Activated CD8-positive, alpha-beta T cell treated with anti-CD3 and anti-CD28 coated beads, Interleukin-2, amount 10 ng/mL, durations not matched to agents 7 days and 5 days (primary cell): ENCODE data around the gene NFYA. TPM values are rescaled to one million over a fixed set of nuclear protein-coding genes. Genes with fewer than 3 reads are reported as not detected.

ENCODE experiments used
- ATAC-seq: fragments of 150-1000 bp; cut with Tn5 transposase; one replicate; pipeline ENCODE4 v1.10.0; 2021; ENCODE audit warnings: moderate library complexity
- CTCF ChIA-PET: fragments of 350-600 bp; sonication (Branson Sonifier 250); formaldehyde crosslinking; loops from one replicate; lab custom pipeline; 2021; ENCODE audit warnings: antibody characterized with exemption; lab: Charles Lee
- POLR2A ChIA-PET: fragments of 350-600 bp; sonication (Branson Sonifier 250); formaldehyde crosslinking; loops from one replicate; lab custom pipeline; 2021; ENCODE audit warnings: antibody characterized with exemption; lab: Charles Lee
- DNase-seq: peaks from one replicate; pipeline ENCODE4 v3.0.0-alpha.2; 2020
- H3K27ac Mint-ChIP-seq: one replicate; pipeline ENCODE4 v1.8.0; 2021; ENCODE audit warnings: mild to moderate bottlenecking, mixed read lengths
- H3K27me3 Mint-ChIP-seq: one replicate; pipeline ENCODE4 v1.8.0; 2021; ENCODE audit warnings: low read depth, mixed read lengths
- H3K36me3 Mint-ChIP-seq: one replicate; pipeline ENCODE4 v1.8.0; 2021; ENCODE audit warnings: low read depth, mixed read lengths
- H3K4me1 Mint-ChIP-seq: one replicate; pipeline ENCODE4 v1.8.0; 2021; ENCODE audit warnings: low read depth, mixed read lengths
- H3K4me3 Mint-ChIP-seq: one replicate; pipeline ENCODE4 v1.8.0; 2021; ENCODE audit warnings: mild to moderate bottlenecking, mixed read lengths
- H3K9me3 Mint-ChIP-seq: one replicate; pipeline ENCODE4 v1.8.0; 2022; ENCODE audit warnings: mixed read lengths; ENCODE audit not compliant: insufficient read depth
- total RNA-seq, 2 experiments: library from RNA; stranded (reverse); gene quantifications; one replicate each; pipeline ENCODE4 v1.2.3, GENCODE V29; 2021

NFYA gene
- total RNA-seq, 2 experiments from 2014 or later: 32.3 to 32.5 TPM

DNA sequence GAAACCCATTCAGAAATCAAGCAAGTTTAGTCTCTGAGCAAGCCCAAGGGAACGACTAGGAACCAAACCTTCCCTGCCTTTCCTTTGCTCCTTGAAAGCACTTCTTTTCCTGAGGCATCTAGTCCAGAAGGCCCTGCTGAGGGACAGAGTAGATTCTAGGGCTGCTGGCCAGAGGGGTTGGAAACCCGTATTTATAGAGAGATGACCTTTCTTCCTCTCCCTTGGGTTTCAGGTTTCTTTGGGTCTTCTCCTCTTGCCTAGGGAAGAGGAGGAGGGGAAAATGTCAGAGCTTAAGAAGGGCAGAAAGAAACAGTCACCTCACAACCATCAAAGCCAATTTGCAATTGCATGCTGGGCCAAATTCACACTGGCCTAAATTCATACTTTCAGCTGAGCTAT lies 14.0 kb upstream of the NFYA start:
- CTCF ChIA-PET: interaction anchor here (0.8 to 2.6 kb wide), 10 partner anchors 10 to 126 kb away, joined by 3 to 29 read pairs (median 4); partner anchors contain the start of genes NFYA, OARD1 and UNC5CL
- H3K36me3 Mint-ChIP-seq: peaks cover 10% of the 10 kb centered on the region

DNA sequence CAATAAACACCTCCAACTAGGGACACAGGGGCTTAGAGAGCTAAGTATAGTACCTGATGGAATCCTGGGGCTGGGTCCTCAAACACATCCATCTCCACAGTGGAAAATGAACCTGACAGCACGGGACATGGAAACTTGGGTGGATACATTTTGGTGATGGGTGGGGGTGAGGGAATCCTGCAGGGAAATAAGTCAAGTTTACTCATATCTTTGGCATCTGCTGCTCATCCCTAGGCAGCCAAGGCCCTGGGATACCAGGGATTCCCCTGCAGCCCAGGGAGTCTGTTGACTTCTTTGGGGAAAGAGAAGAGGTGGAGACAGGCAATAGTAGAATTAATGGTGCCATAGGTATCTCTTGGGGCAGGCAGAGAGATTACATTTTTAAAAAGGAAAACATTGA lies 13.2 kb upstream of the NFYA start:
- H3K27ac Mint-ChIP-seq: no peak overlapping the region
- CTCF ChIA-PET: interaction anchor here (0.8 to 2.6 kb wide), 9 partner anchors 10 to 125 kb away, joined by 3 to 29 read pairs (median 5); partner anchors contain the start of genes NFYA, OARD1 and UNC5CL
- no peak for ATAC-seq
- DNase-seq: no peak
- H3K27me3 Mint-ChIP-seq: no peaks in the 10 kb centered on the region
- no peak overlapping the region for H3K4me3 Mint-ChIP-seq
- POLR2A ChIA-PET: interaction anchor here (0.6 to 1.1 kb wide), 2 partner anchors 13 to 91 kb away, joined by 4 to 5 read pairs; partner anchors contain the start of genes NFYA and OARD1
- peaks cover 8% of the 10 kb centered on the region for H3K4me1 Mint-ChIP-seq
- no peaks in the 10 kb centered on the region for H3K9me3 Mint-ChIP-seq
- H3K36me3 Mint-ChIP-seq: peaks cover 15% of the 10 kb centered on the region

More for the DNA sequence above, 14.0 kb upstream of the NFYA start:
- POLR2A ChIA-PET: interaction anchor here (1.1 kb wide), 1 partner anchor 14 kb away, joined by 5 read pairs; the partner anchor contains the start of genes NFYA and OARD1
- H3K4me1 Mint-ChIP-seq: peaks cover 8% of the 10 kb centered on the region
- no peaks in the 10 kb centered on the region for H3K9me3 Mint-ChIP-seq
- H3K27ac Mint-ChIP-seq: no peak overlapping the region
- no peaks in the 10 kb centered on the region for H3K27me3 Mint-ChIP-seq
- H3K4me3 Mint-ChIP-seq: no peak overlapping the region
- ATAC-seq (no peak), DNase-seq (no peak)

DNA sequence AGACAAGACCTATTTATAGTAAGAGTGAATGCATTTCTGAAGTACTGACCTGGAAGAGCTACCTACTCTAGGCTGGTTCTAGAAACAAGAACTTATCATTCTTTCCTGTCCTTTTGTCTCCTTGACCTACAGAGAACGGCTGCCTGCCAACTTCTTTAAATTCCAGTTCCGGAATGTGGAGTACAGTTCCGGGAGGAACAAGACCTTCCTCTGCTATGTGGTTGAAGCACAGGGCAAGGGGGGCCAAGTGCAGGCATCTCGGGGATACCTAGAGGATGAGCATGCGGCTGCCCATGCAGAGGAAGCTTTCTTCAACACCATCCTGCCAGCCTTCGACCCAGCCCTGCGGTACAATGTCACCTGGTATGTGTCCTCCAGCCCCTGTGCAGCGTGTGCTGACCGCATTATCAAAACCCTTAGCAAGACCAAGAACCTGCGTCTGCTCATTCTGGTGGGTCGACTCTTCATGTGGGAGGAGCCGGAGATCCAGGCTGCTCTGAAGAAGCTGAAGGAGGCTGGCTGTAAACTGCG lies 11.5 kb upstream of the NFYA start:
- H3K27ac Mint-ChIP-seq: no peak overlapping the region
- H3K27me3 Mint-ChIP-seq: no peaks in the 10 kb centered on the region
- no peaks in the 10 kb centered on the region for H3K9me3 Mint-ChIP-seq
- CTCF ChIA-PET: interaction anchor here (0.6 to 1.4 kb wide), 2 partner anchors 121 to 128 kb away, joined by 3 read pairs; no protein-coding TSS in a partner anchor
- peaks cover 24% of the 10 kb centered on the region for H3K36me3 Mint-ChIP-seq
- POLR2A ChIA-PET: interaction anchor here (1.1 kb wide), 1 partner anchor 10 kb away, joined by 4 read pairs; no protein-coding TSS in a partner anchor
- DNase-seq (no peak), ATAC-seq (no peak)
- no peak overlapping the region for H3K4me3 Mint-ChIP-seq
- H3K4me1 Mint-ChIP-seq: peaks cover 3% of the 10 kb centered on the region

DNA sequence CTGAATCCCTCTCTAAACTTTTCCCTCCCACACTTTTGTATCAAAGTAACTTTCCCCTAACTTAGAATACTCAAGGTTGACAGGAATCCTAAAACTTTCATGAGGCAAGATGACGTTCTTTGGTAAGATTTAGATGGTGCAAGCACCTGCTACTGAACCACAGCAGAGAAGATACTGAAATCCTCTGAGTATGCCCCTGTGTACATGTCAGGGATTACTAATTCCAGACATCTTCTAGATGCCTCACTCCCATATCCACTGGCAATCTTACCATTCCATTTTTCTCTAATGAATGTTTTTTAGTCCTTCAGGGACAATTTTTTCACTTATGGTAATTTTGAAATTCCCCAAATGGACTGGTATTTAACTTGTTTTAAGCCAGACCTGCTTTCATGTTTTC lies 10.7 kb upstream of the NFYA start:
- CTCF ChIA-PET: no interaction called here
- DNase-seq (no peak), ATAC-seq (no peak)
- Mint-ChIP-seq H3K4me3 (no peak overlapping the region), H3K36me3 (peaks cover 31% of the 10 kb centered on the region), H3K27ac (no peak overlapping the region), H3K27me3 (no peaks in the 10 kb centered on the region), H3K9me3 (no peaks in the 10 kb centered on the region), H3K4me1 (peaks cover 9% of the 10 kb centered on the region)
- POLR2A ChIA-PET: no interaction called here

DNA sequence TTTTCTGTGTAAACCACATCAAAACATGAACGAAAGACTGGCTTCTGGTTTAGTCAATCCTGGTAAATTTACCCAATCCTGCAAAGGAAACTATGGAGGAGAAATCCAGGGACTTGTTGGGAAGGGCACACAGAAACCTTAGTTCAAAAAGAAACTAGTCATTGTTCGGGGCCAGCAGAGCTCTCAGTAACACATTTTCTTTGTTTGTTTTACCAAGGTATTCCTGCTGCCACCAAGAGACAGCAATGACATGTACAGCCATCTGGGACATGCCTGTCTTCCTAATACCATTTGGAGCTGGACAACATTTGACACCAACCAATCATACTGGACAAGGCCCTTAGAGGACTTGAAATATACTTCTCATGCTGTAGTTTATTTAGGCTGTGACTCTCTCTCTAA lies 8.9 kb upstream of the NFYA start:
- no peak for DNase-seq
- CTCF ChIA-PET: interaction anchor here (0.6 to 2.4 kb wide), 3 partner anchors 24 to 40 kb away, joined by 3 to 12 read pairs (median 5); partner anchors contain the start of gene UNC5CL
- H3K4me3 Mint-ChIP-seq: no peak overlapping the region
- ATAC-seq: no peak
- POLR2A ChIA-PET: interaction anchor here (1.2 kb wide), 1 partner anchor 8 kb away, joined by 3 read pairs; the partner anchor contains the start of genes NFYA and OARD1
- H3K36me3 Mint-ChIP-seq: peaks cover 43% of the 10 kb centered on the region
- H3K4me1 Mint-ChIP-seq: peaks cover 20% of the 10 kb centered on the region
- H3K27me3 Mint-ChIP-seq: no peaks in the 10 kb centered on the region
- no peak overlapping the region for H3K27ac Mint-ChIP-seq
- H3K9me3 Mint-ChIP-seq: no peaks in the 10 kb centered on the region

DNA sequence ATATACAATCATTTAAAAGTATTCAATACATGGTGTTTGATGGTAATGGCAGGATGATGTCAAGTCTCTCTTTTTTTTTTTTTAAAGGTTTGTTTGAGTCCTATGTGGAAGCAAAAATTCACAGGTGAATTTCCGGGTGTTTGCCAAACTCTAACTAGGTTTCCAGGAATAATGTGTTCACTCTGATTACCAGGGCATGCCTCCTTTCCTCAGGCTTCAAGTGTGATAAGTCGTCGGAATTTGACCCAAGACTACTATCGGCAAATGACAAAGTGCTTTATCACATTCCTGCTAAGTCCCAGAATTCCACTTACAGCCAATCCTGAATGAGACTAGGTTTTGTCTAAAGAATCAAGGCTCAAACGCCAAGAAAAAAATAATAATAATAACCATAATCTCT lies 7.9 kb upstream of the NFYA start:
- peaks cover 30% of the 10 kb centered on the region for H3K4me1 Mint-ChIP-seq
- ATAC-seq (no peak), DNase-seq (no peak)
- H3K4me3 Mint-ChIP-seq: no peak overlapping the region
- H3K9me3 Mint-ChIP-seq: no peaks in the 10 kb centered on the region
- POLR2A ChIA-PET: no interaction called here
- CTCF ChIA-PET: interaction anchor here (0.9 to 2.4 kb wide), 2 partner anchors 25 to 116 kb away, joined by 3 to 12 read pairs; partner anchors contain the start of gene UNC5CL
- peaks cover 50% of the 10 kb centered on the region for H3K36me3 Mint-ChIP-seq
- H3K27ac Mint-ChIP-seq: no peak overlapping the region
- no peaks in the 10 kb centered on the region for H3K27me3 Mint-ChIP-seq

DNA sequence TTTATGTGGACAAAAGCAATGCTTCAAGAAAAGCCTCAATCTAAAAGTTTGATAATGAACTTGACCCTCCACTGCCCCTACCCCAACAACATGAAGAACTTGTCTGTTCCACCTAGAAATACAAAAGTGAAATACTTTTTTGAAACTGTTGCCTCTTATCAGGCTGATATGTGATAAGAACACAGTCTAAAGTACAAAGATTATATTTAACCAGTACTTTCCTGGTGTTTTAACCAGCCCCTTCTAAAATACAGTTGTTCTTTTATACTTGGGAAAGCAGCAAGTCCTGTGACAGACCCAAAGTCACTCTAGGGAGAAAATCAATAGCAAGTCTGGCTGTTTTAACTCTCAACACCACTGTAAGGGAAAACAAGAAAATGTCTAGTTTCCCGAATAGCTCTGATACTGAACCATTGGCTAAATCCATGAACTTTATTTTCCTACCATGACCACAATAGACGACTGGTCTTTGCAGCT lies 7.2 kb upstream of the NFYA start:
- Mint-ChIP-seq H3K36me3 (peaks cover 54% of the 10 kb centered on the region), H3K27ac (no peak overlapping the region), H3K9me3 (no peaks in the 10 kb centered on the region), H3K4me3 (no peak overlapping the region), H3K27me3 (no peaks in the 10 kb centered on the region), H3K4me1 (peaks cover 33% of the 10 kb centered on the region)
- ChIA-PET CTCF (interaction anchor here (0.9 to 1.3 kb wide), 7 partner anchors 10 to 267 kb away, joined by 3 to 10 read pairs (median 4); partner anchors contain the start of gene UNC5CL), POLR2A (no interaction called here)
- DNase-seq: no peak
- ATAC-seq: no peak

DNA sequence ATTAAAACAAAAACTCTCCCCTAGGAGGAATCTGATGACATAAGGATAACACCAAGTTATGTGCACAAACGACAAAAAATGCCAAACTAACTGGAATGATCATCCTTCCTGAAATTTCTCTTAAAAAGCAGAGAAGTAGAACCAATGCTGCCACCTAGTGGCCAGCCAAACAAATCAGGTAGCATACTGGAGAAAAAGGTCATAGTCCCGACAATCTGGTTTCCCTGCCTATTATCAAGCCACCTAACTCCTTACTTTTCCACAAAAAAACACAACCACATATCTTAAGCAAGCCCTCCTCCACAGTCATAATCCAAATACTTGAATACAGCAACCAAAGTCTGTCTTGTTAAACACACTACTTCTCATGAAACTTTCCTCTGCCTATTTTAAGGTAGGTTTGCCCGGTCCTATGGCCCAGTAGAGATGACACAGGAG lies 5.9 kb upstream of the NFYA start:
- peak; percentile 81 for DNase-seq
- no peak overlapping the region for H3K27ac Mint-ChIP-seq
- ATAC-seq: no peak
- H3K4me1 Mint-ChIP-seq: peaks cover 37% of the 10 kb centered on the region
- H3K36me3 Mint-ChIP-seq: peaks cover 49% of the 10 kb centered on the region
- H3K4me3 Mint-ChIP-seq: no peak overlapping the region
- POLR2A ChIA-PET: no interaction called here
- no peaks in the 10 kb centered on the region for H3K9me3 Mint-ChIP-seq
- H3K27me3 Mint-ChIP-seq: no peaks in the 10 kb centered on the region
- CTCF ChIA-PET: interaction anchor here (0.9 to 4.7 kb wide), 11 partner anchors 8 to 130 kb away, joined by 3 to 29 read pairs (median 5); partner anchors contain the start of gene APOBEC2

DNA sequence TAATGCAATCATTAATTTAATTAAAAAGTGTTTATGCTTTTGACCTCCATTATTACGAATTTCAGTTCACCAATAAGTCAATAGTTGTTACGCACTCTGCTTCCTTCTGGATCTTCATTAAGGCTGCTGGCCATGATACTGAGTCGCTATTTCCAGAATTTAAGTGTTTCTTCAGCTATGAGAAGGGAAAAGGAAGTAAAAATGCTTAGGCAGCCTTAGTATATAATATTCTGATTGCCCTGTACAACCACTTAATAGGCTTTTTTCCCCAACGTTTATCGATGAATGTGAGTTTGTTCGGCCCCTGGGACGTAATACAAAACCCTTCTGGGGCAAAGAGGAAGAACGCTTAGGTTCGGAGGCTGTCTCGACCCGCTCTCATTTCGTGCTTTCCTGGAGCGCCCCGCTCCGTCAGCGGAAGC lies 1.3 kb upstream of the NFYA start:
- ChIA-PET POLR2A (interaction anchor here (0.6 to 1.5 kb wide), 10 partner anchors 8 to 249 kb away, joined by 3 to 6 read pairs (median 4); partner anchors contain the start of gene TREML2), CTCF (interaction anchor here (0.8 to 4.7 kb wide), 6 partner anchors 8 to 249 kb away, joined by 3 to 36 read pairs (median 6); partner anchors contain the start of gene UNC5CL)
- Mint-ChIP-seq H3K27me3 (no peaks in the 10 kb centered on the region), H3K36me3 (peaks cover 48% of the 10 kb centered on the region), H3K27ac (peak overlapping the region; percentile 98), H3K9me3 (no peaks in the 10 kb centered on the region), H3K4me1 (peaks cover 59% of the 10 kb centered on the region), H3K4me3 (peak overlapping the region; percentile 91)
- ATAC-seq: no peak
- no peak for DNase-seq

DNA sequence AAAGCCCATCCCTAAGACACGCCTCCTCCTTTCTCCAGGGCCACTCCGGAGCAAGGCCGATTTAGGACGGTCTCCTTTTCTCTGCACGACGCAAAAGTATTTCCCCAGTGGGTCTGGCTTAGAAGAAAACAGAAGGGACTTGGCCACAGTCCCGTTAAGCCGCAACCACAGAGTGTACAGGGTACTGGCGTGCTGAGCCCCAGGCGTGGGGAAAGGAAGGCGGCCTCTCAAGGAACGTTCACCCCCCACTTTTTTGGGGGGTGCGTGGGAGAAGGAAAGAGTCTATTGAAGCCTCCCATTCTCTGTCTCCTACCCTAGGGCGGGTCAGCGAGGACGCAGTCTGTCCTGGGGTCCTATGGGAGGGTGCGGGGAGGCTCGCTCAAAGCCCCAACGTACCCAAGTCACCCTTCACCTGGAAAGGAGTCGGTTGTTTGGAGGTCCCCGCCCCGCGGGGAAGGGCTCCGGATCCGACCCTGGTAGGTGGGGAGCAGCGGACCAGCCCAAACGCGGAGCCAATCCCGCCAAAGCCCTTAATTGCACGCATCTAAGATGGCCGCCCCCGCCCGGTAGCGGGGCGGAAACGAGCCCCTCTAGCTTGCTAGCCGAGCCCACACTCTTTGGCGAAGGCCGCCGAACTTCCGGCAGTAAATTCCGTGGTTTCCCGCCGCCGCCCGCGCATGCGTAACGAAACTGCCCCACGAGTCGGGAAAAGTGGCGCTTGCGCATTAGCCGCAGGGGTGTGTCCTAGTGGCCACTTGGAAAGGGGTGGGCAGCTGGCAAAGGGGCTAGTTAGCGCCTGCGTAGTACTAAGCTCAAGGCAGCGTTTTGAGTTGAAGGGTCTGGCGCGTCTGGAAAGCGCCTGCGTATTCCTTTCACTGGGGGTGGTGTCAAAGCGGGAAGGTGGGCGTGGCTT lies 595 bp upstream of the NFYA start, which contains the start of gene OARD1:
Gene OARD1, minus strand, starts transcription at position 434 of the 913 bp plus-strand sequence. CDS start 722 bp downstream, outside the sequence.
- POLR2A ChIA-PET: interaction anchor here (0.6 to 1.8 kb wide), 13 partner anchors 9 to 265 kb away, joined by 3 to 11 read pairs (median 3); partner anchors contain the start of gene TREML2
- H3K9me3 Mint-ChIP-seq: no peaks in the 10 kb centered on the region
- H3K27me3 Mint-ChIP-seq: no peaks in the 10 kb centered on the region
- ATAC-seq: peak; percentile 79
- peaks cover 41% of the 10 kb centered on the region for H3K36me3 Mint-ChIP-seq
- peak; percentile 100 for DNase-seq
- H3K4me3 Mint-ChIP-seq: peak within 1 kb of the TSS; percentile 91
- peaks cover 54% of the 10 kb centered on the region for H3K4me1 Mint-ChIP-seq
- H3K27ac Mint-ChIP-seq: peak within 1 kb of the TSS; percentile 98
- CTCF ChIA-PET: interaction anchor here (0.6 to 4.1 kb wide), 14 partner anchors 13 to 261 kb away, joined by 3 to 36 read pairs (median 4); partner anchors contain the start of genes TREML2 and UNC5CL
